AG10803 (cell line): ENCODE results near the gene FAM227B.

Experiments used
- DNase-seq: peaks from one replicate; pipeline ENCODE4 v3.0.0; 2010; ENCODE audit warnings: low read depth
- H3K4me3 ChIP-seq: 2 replicates; pipeline ENCODE4 v1.5.1; 2011; ENCODE audit warnings: mild to moderate bottlenecking, low read length, control low read depth
- TF ChIP-seq, protein P1 (sequence below): conservative IDR thresholded peaks from 2 replicates; pipeline ENCODE4 v1.5.1; 2011; ENCODE audit warnings: mild to moderate bottlenecking, low read length, control low read depth, inconsistent platforms

FAM227B gene

DNA sequence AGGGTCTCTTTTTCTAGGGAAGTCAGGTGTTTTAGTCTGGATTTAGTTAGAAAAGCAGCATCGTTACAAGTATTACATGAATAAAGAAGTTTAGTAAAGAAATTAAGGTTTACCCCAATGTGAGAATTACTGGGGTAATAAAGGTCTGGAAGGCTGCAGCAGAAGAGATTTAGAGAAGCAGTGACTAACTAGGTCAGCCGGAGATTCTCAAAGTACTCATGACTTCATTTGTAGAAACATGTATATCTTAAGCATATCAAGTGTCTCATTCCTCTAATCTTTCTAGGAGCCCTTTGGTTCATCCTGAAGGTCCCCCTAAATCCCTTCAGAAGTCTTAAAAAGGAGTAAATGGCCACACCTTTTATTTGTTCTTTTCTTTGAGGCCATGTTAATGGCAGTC is 26.3 kb upstream of the FAM227B start:
- TF ChIP-seq, protein P1, sequence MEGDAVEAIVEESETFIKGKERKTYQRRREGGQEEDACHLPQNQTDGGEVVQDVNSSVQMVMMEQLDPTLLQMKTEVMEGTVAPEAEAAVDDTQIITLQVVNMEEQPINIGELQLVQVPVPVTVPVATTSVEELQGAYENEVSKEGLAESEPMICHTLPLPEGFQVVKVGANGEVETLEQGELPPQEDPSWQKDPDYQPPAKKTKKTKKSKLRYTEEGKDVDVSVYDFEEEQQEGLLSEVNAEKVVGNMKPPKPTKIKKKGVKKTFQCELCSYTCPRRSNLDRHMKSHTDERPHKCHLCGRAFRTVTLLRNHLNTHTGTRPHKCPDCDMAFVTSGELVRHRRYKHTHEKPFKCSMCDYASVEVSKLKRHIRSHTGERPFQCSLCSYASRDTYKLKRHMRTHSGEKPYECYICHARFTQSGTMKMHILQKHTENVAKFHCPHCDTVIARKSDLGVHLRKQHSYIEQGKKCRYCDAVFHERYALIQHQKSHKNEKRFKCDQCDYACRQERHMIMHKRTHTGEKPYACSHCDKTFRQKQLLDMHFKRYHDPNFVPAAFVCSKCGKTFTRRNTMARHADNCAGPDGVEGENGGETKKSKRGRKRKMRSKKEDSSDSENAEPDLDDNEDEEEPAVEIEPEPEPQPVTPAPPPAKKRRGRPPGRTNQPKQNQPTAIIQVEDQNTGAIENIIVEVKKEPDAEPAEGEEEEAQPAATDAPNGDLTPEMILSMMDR = no peak
- no peak for DNase-seq

DNA sequence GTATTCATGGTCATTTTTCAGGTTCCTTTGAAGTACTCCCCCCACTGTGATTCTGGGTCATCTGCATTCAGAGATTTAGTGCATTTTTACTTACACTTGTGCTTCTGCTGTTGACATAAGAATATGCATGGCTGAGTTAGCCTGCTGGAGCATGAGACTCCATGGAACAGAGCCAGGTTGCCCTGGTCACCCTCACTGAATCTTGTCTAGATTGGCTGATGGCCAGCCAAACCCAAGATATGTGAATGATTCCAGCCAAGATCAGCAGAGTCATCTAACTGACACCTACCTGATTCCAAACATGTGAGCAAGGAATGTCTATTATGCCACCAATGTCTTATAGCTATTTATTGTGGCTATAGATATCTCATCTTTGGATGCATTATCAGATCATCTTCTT is 25.3 kb upstream of the FAM227B start:
- H3K4me3 ChIP-seq = no peak overlapping the region
- DNase-seq = peak; percentile 74
- TF ChIP-seq, protein P1 = no peak

More for the DNA sequence above, 26.3 kb upstream of the FAM227B start:
- H3K4me3 ChIP-seq = no peak overlapping the region

DNA sequence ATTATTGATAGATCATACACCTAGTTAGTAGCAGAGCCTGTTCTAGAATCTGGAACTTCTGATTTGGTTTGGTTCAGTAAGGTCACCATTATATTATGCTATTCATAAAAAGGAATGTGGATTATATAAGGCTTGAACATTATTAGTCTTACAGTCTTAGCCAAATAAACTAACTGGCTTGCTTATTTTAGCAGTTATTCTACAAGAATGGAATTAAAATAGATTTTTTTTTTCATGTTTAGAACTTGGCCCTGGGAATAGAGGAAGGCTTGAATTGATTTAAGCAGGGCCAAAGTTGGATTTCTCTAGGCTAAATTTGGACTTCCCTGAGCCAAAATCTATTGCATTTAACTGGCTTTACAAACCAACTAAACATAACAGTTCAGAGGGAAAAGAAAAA is 24.7 kb upstream of the FAM227B start:
- no peak overlapping the region for H3K4me3 ChIP-seq
- no peak for DNase-seq
- TF ChIP-seq, protein P1 = no peak

DNA sequence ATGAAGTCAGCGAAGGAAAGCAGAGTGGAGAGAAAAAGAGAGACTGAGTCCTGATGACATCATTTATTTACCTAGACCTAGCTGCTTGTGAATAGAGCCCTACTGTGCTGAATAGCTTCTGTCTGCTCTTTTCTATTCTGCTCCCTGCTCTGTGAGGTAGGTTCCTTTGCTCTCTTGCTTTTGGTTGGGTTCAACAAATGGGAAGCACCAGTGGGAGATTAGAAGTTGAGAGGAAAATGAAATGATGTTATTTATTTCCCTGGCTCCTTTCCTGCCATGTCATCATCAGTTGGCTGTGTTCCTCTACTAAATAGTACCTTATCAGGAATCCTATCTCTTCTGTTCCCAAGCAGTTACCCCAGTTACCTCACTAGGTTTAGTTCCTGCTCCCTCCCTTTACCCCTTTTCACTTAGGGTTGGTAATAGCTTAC is 23.8 kb upstream of the FAM227B start:
- TF ChIP-seq, protein P1 = no peak
- H3K4me3 ChIP-seq = no peak overlapping the region
- no peak for DNase-seq

DNA sequence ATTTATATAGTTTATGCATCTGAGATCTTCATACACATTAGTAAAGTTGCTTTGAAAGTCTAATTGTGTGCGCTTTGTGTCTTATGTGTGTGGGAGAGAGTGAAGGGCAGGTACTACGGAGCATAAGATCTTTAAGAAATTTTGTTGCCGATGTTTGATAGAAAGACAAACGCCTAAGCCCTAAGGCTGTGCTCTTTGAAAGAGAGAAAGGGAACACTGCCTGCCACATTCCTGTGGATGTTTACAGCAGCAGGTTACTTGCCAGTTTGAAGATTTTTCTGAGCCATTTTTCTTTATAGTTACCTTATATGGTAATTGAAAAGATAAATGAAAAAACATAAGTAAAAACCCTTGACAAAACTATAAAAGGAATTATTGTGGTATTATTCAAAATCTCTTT is 17.2 kb upstream of the FAM227B start:
- H3K4me3 ChIP-seq = no peak overlapping the region
- TF ChIP-seq, protein P1 = no peak
- DNase-seq = no peak

DNA sequence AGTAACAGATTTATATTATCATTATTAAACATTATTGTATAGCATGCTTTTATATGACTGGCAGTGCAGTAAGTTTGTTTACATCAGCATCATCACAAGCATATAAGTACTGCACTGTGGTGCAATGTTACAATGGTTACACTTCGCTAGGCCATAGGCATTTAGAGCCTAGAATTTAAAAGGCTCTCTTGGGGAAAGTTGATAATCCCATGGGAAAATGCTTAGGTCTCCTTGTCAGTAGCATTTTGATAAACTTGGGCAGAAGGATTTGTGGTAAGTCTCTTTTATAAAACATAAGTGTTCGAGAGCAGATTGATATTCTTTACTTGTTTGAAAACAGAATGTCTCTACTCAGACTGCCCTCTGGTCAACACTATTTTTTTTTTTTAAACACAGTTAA is 7.8 kb upstream of the FAM227B start:
- TF ChIP-seq, protein P1 = no peak
- no peak for DNase-seq
- H3K4me3 ChIP-seq = no peak overlapping the region

DNA sequence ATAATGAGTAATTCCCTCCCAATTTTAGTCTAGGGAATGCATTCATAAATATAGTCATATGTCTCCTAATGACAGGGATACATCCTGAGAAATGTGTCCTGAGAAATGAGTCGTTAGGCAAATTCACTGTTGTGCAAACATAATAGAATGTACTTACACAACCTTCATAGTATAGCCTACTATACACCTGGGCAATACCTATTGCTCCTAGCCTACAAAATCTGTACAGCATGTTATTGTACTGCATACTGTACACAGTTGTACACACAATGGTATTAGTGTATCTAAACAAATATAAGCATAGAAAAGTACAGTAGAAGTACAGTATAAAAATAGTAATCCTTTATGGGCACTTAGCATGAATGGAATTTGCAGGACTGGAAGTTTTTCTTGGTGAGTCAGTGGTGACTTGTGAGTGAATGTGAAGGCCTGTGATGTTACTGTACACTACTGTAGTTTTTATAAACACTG is 6.8 kb upstream of the FAM227B start:
- peak; percentile 93 for DNase-seq
- TF ChIP-seq, protein P1 = no peak

More for the DNA sequence above, 6.8 kb upstream of the FAM227B start:
- H3K4me3 ChIP-seq = no peak overlapping the region
